Activated T-cell treated with anti-CD3 and anti-CD28 coated beads for 1 hour (primary cell): ENCODE data around the gene LHFPL4.
"Not testable (repeated sequence)": the region's sequence is repeated elsewhere in the genome, so short reads cannot be mapped to it uniquely, and the experiment has no call there.

Experiments used
- DNase-seq: peaks from one replicate; pipeline ENCODE4 v3.0.0-alpha.2; 2020; ENCODE audit warnings: low read depth

Gene LHFPL4

GRCh38 chr3:9536212-9536611 is 17.4 kb downstream of the LHFPL4 start:
- DNase-seq, result no peak

- no peak for DNase-seq
Measured at GRCh38 chr3:9534429-9534828, 19.2 kb downstream of the LHFPL4 start.

- no peak for DNase-seq
Measured at GRCh38 chr3:9525078-9525477, 28.5 kb downstream of the LHFPL4 start.

- DNase-seq, result no peak
Measured at GRCh38 chr3:9514956-9515355, 38.7 kb downstream of the LHFPL4 start.

GRCh38 chr3:9514306-9514705 is 39.3 kb downstream of the LHFPL4 start:
- DNase-seq, result no peak

- no peak for DNase-seq
Measured at GRCh38 chr3:9512456-9513045, 41.1 kb downstream of the LHFPL4 start.

- DNase-seq, result no peak
Measured at GRCh38 chr3:9508781-9509180, 44.8 kb downstream of the LHFPL4 start.

GRCh38 chr3:9507586-9508578 is 45.7 kb downstream of the LHFPL4 start:
- DNase-seq, result no peak

- peak; percentile 55 for DNase-seq
Measured at GRCh38 chr3:9503283-9503682, 50.3 kb downstream of the LHFPL4 start.

GRCh38 chr3:9501226-9501625 is 52.4 kb downstream of the LHFPL4 start:
- no peak for DNase-seq

GRCh38 chr3:9500108-9501050 is 53.2 kb downstream of the LHFPL4 start:
- DNase-seq, result peak; percentile 37

- no peak for DNase-seq
Measured at GRCh38 chr3:9499455-9500107, 54.0 kb downstream of the LHFPL4 start.

- no peak for DNase-seq
Measured at GRCh38 chr3:9498781-9499180, 54.8 kb downstream of the LHFPL4 start.

GRCh38 chr3:9497821-9498565 is 55.6 kb downstream of the LHFPL4 start:
- no peak for DNase-seq

GRCh38 chr3:9496893-9497292 is 56.7 kb downstream of the LHFPL4 start:
- no peak for DNase-seq

- DNase-seq, result not testable (repeated sequence)
Measured at GRCh38 chr3:9494036-9494435, 59.6 kb downstream of the LHFPL4 start.

GRCh38 chr3:9491506-9491905 is 62.1 kb downstream of the LHFPL4 start:
- DNase-seq, result no peak

GRCh38 chr3:9485248-9485647 is 68.4 kb downstream of the LHFPL4 start:
- no peak for DNase-seq

GRCh38 chr3:9480265-9480664 is 73.4 kb downstream of the LHFPL4 start:
- DNase-seq, result no peak

- DNase-seq, result no peak
Measured at GRCh38 chr3:9476935-9477334, 76.7 kb downstream of the LHFPL4 start.

GRCh38 chr3:9474482-9474881 is 79.1 kb downstream of the LHFPL4 start:
- DNase-seq, result no peak
